GM12878 (cell line): ENCODE results near the gene SMIM22. TPM values are rescaled to one million over a fixed set of nuclear protein-coding genes. Genes with fewer than 3 reads are reported as not detected.

ENCODE experiments used
- ATAC-seq: fragments of 200-7000 bp; cut with Tn5 transposase; 3 replicates; pipeline ENCODE4 v1.9.1; 2020; ENCODE audit warnings: mild to moderate bottlenecking, moderate library complexity
- BruUV-seq: library from RNA; stranded (reverse); fragments of 400-500 nt; replicated peaks from 2 replicates; lab custom pipeline; 2021; lab: Mats Ljungman, UMichigan
- CTCF ChIA-PET: fragments of 300-600 bp; sonication (Branson Sonifier 250); formaldehyde crosslinking; extraction: SDS; loops from one replicate; lab custom pipeline; 2021; ENCODE audit warnings: inconsistent platforms; lab: Yijun Ruan, JAX
- POLR2A ChIA-PET: fragments of 350-600 bp; formaldehyde crosslinking; extraction: SDS; loops from one replicate; lab custom pipeline; 2021; ENCODE audit warnings: inconsistent platforms; lab: Charles Lee
- RAD21 ChIA-PET: fragments of 300-600 bp; sonication (Branson Sonifier 250); formaldehyde crosslinking; loops from one replicate; lab custom pipeline; 2023; ENCODE audit warnings: antibody characterized with exemption; ENCODE audit not compliant: unreplicated experiment; lab: Charles Lee
- SMC1A ChIA-PET: fragments of 300-600 bp; sonication (Branson Sonifier 250); formaldehyde crosslinking; loops from one replicate; lab custom pipeline; 2023; ENCODE audit not compliant: unreplicated experiment, uncharacterized antibody; lab: Charles Lee
- DNase-seq: peaks from one replicate; pipeline ENCODE4 v3.0.0-alpha.2; 2011; ENCODE audit warnings: low read depth, low spot score
- FAIRE-seq: peaks from 3 replicates; lab custom pipeline; 2011; peaks lifted over from hg19 to GRCh38; lab: Jason Lieb, UNC
- H2AFZ ChIP-seq: 2 replicates; pipeline ENCODE4 v1.6.0; 2011; ENCODE audit warnings: low read depth, low read length, control low read depth; ENCODE audit not compliant: control insufficient read depth
- H3K27ac ChIP-seq: 2 replicates; pipeline ENCODE4 v1.5.1; 2011; ENCODE audit warnings: control low read depth; ENCODE audit not compliant: control insufficient read depth, insufficient read depth
- H3K27me3 ChIP-seq, 2 experiments: replicated peaks in 1 of 2; 2 replicates each; pipeline versions ENCODE4 v1.6.0 to v1.6.1; 2011; ENCODE audit warnings: low read length in 1 of 2; ENCODE audit not compliant: control insufficient read depth in 2 of 2, insufficient read depth in 2 of 2
- H3K36me3 ChIP-seq, 2 experiments: 2 replicates each; pipeline ENCODE4 v1.5.1; 2011; ENCODE audit warnings: low read length in 1 of 2; ENCODE audit not compliant: control insufficient read depth in 2 of 2, insufficient read depth in 2 of 2
- H3K4me1 ChIP-seq: 2 replicates; pipeline ENCODE4 v1.6.1; 2011; ENCODE audit warnings: mild to moderate bottlenecking, low read length, moderate library complexity, mixed read lengths; ENCODE audit not compliant: control insufficient read depth, insufficient read depth
- H3K4me2 ChIP-seq: 2 replicates; pipeline ENCODE4 v1.6.0; 2011; ENCODE audit warnings: control low read depth; ENCODE audit not compliant: control insufficient read depth, insufficient read depth
- H3K4me3 ChIP-seq: fragments of 200-600 bp; sonication (generic); 2 replicates; pipeline ENCODE4 v1.5.1; 2016
- H3K79me2 ChIP-seq: 2 replicates; pipeline ENCODE4 v1.6.0; 2011; ENCODE audit warnings: low read length; ENCODE audit not compliant: control insufficient read depth, insufficient read depth
- H3K9ac ChIP-seq: 2 replicates; pipeline ENCODE4 v1.8.0; 2011; ENCODE audit warnings: low read length, control low read depth, mixed read lengths; ENCODE audit not compliant: control insufficient read depth, insufficient read depth
- H3K9me3 ChIP-seq: replicated peaks from 3 replicates; pipeline ENCODE4 v1.5.1; 2011; ENCODE audit warnings: mild to moderate bottlenecking, low read length; ENCODE audit not compliant: control insufficient read depth, insufficient read depth
- H4K20me1 ChIP-seq: 2 replicates; pipeline ENCODE4 v1.6.0; 2011; ENCODE audit not compliant: control insufficient read depth, insufficient read depth
- BACH1 ChIP-seq: fragments of 450-650 bp; IDR thresholded peaks from 2 replicates; pipeline ENCODE4 v1.6.1; 2017; ENCODE audit warnings: mild to moderate bottlenecking, borderline replicate concordance
- E2F4 ChIP-seq: IDR thresholded peaks from 2 replicates; pipeline ENCODE4 v1.6.1; 2012; ENCODE audit warnings: low read depth, low read length, improper control_type of control experiment
- HDGF ChIP-seq: fragments of 450-650 bp; IDR thresholded peaks from 2 replicates; pipeline ENCODE4 v1.6.1; 2016; ENCODE audit warnings: antibody characterized with exemption
- MEF2A ChIP-seq: IDR thresholded peaks from 2 replicates; pipeline ENCODE4 v1.6.1; 2011; ENCODE audit warnings: low read depth, mild to moderate bottlenecking, low read length, moderate library complexity; ENCODE audit not compliant: insufficient read depth
- MLLT1 ChIP-seq: fragments of 450-650 bp; IDR thresholded peaks from 2 replicates; pipeline ENCODE4 v1.6.1; 2016; ENCODE audit warnings: mild to moderate bottlenecking
- MTA3 ChIP-seq: IDR thresholded peaks from 2 replicates; pipeline ENCODE4 v1.6.1; 2012; ENCODE audit warnings: low read length, inconsistent platforms, borderline replicate concordance
- MYB ChIP-seq: fragments of 150-350 bp; IDR thresholded peaks from 2 replicates; pipeline ENCODE4 v1.6.1; 2014; ENCODE audit warnings: mild to moderate bottlenecking, low read depth, low read length, borderline replicate concordance
- PAX5 ChIP-seq: IDR thresholded peaks from 2 replicates; pipeline ENCODE4 v1.6.1; 2011; ENCODE audit warnings: low read depth, low read length, borderline replicate concordance
- PKNOX1 ChIP-seq: fragments of 450-650 bp; IDR thresholded peaks from 2 replicates; pipeline ENCODE4 v1.6.1; 2016; ENCODE audit warnings: mild to moderate bottlenecking
- ZNF384 ChIP-seq: IDR thresholded peaks from 2 replicates; pipeline ENCODE4 v1.6.1; 2012; ENCODE audit warnings: low read depth, mild to moderate bottlenecking, low read length, improper control_type of control experiment, borderline replicate concordance
- WGBS: methylation state at CpG from one replicate; pipeline ENCODE4 v1.1.6; 2016; ENCODE audit warnings: low lambda C conversion rate; ENCODE audit not compliant: insufficient replicate concordance, insufficient coverage; ENCODE audit errors: missing lambda C conversion rate; 5-methylcytosine and 5-hydroxymethylcytosine counted together
- in situ Hi-C: fragments of 300-500 bp; cut with MboI; formaldehyde crosslinking; loops from 9 replicates; pipeline ENCODE4 v1.14.3; 2018; ENCODE audit warnings: mixed read lengths
- intact Hi-C: fragments of 100-400 bp; cut with micrococcal nuclease; formaldehyde crosslinking; loops from one replicate; pipeline ENCODE4 v1.14.2; 2022; ENCODE audit not compliant: unreplicated experiment
- polyA plus RNA-seq, 11 experiments: library from polyadenylated mRNA; depleted of rRNA in 4 of 11; unstranded in 6 of 11; stranded (reverse) in 5 of 11; fragments of >200 nt; fragmentation: Nextera tagmentation in 4 of 11; fragmentation: Illumina TruSeq in 1 of 11; extraction: Ambion mirVana in 4 of 11; extraction: Trizol in 1 of 11; gene quantifications; 1 replicate in 1 of 11; 2 replicates in 10 of 11; pipeline versions ENCODE4 v1.2.1 to v1.2.3, GENCODE V29; 2011 to 2016; ENCODE audit warnings: inconsistent platforms in 2 of 11, missing spikeins in 2 of 11, low read depth in 1 of 11
- total RNA-seq, 4 experiments: library from RNA; depleted of rRNA in 3 of 4; stranded (reverse); fragments of >200 nt in 3 of 4; fragmentation: Illumina TruSeq in 1 of 4; extraction: Trizol in 1 of 4; gene quantifications; 2 replicates each; pipeline versions ENCODE4 v1.2.1 to v1.2.3, GENCODE V29; 2013 to 2021

Gene SMIM22
- total and polyA plus RNA-seq, 10 of the 15 experiments (the other 5 are each of a cell fraction or from before 2014, with no cell fraction given) = 0.83 TPM; not detected in 9

GRCh38 chr16:4790261-4790660, 4.9 kb upstream of the SMIM22 start:
- H3K4me3 ChIP-seq = no peak overlapping the region
- no peaks in the 10 kb centered on the region for H3K36me3 ChIP-seq
- in situ Hi-C loops (no loop called here), intact Hi-C loops (no loop called here)
- DNase-seq (no peak), FAIRE-seq (no peak), ATAC-seq (no peak)
- no peaks in the 10 kb centered on the region for H3K27me3 ChIP-seq
- H2AFZ ChIP-seq = no peak overlapping the region
- no peaks in the 10 kb centered on the region for H3K79me2 ChIP-seq
- no peaks in the 10 kb centered on the region for H4K20me1 ChIP-seq
- no peak overlapping the region for H3K9ac ChIP-seq
- BruUV-seq = no TSS peak
- no peaks in the 10 kb centered on the region for H3K4me1 ChIP-seq
- SMC1A ChIA-PET = no interaction called here
- H3K4me2 ChIP-seq = no peak overlapping the region
- no peaks in the 10 kb centered on the region for H3K9me3 ChIP-seq
- POLR2A ChIA-PET = no interaction called here
- H3K27ac ChIP-seq = no peak overlapping the region
- CTCF ChIA-PET = no interaction called here
- RAD21 ChIA-PET = no interaction called here
- 31% methylated on average over 10 of the region's 10 CpGs for WGBS
- TF ChIP-seq MTA3 (no peak), MEF2A (no peak), ZNF384 (no peak), PAX5 (no peak), BACH1 (no peak), MLLT1 (no peak), HDGF (no peak), MYB (no peak), PKNOX1 (no peak), E2F4 (no peak)
- TF ChIP-seq, all 136 proteins: peak for 0
